Measurements from ENCODE around the gene MLANA.

MLANA gene

DNA sequence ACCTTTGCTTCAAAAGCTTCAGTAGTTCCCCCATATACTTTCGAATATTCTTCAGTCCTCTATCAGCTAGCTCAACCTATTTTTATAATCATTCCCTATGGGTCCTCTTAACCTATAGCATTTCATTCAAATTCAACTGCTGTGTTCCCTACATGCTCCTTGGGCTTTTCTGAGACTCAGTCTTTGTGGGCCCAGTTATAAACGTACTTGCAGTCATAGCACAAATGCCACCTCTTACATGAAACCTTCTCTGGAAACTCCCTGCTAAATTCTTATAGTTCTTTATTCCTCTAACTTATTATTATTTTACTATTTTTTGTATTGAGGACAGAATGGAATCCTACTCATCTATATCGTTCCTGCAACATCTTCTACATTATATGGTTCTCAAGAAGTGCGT lies 24.7 kb downstream of the MLANA start:
- Histone ChIP-seq H4K20me1 (ENCODE audit: insufficient read depth, low read length, poor library complexity, severe bottlenecking) (no peaks in the 10 kb centered on the region), H3K9me2 (replicated peaks; ENCODE audit: low read depth, low read length) (no peaks in the 10 kb centered on the region), H2AFZ (ENCODE audit: low read length) (no peak overlapping the region), H3K4me2 (ENCODE audit: low read depth, low read length, poor library complexity, severe bottlenecking) (no peak overlapping the region), H3K4me3 (ENCODE audit: low read length, poor library complexity, severe bottlenecking) (no peak overlapping the region), H3K79me2 (ENCODE audit: insufficient read depth, low read length) (no peaks in the 10 kb centered on the region), H3K36me3 (ENCODE audit: insufficient read depth, low read length) (no peaks in the 10 kb centered on the region), H3F3A (ENCODE audit: low read depth) (no peaks in the 10 kb centered on the region), H3K27me3 (ENCODE audit: insufficient read depth, low read length, poor library complexity, severe bottlenecking) (no peaks in the 10 kb centered on the region), H3K4me1 (ENCODE audit: insufficient read depth, low read length, poor library complexity, severe bottlenecking) (no peaks in the 10 kb centered on the region), H3K9me3 (ENCODE audit: insufficient read depth, low read depth, low read length) (no peaks in the 10 kb centered on the region), H3K9ac (ENCODE audit: low read depth, low read length, poor library complexity, severe bottlenecking) (no peak overlapping the region)
- no peak for TF ChIP-seq EZH2phosphoT487 (IDR thresholded peaks at IDR 0.05; ENCODE audit: borderline replicate concordance)

DNA sequence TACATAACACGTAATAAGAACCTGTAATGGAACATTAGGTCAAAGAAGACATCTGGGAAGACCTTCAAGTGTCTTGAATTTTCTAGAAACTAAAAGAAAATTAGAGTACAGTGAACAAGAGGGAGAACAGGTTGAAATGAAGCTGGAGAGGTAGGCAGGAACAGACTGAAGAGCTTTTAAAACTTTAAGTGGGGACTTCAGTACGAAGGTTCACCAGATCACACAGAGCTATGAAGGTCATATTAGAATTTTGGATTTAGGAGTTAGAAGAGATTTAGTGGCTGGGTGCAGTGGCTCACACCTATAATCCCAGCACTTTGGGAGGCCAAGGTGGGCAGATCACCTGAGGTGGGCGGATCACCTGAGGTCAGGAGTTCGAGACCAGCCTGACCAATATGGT lies 26.6 kb downstream of the MLANA start:
- Histone ChIP-seq H3K9me3 (ENCODE audit: insufficient read depth, low read depth, low read length) (no peaks in the 10 kb centered on the region), H3K9me2 (replicated peaks; ENCODE audit: low read depth, low read length) (no peaks in the 10 kb centered on the region), H3K4me2 (ENCODE audit: low read depth, low read length, poor library complexity, severe bottlenecking) (no peak overlapping the region), H3K4me3 (ENCODE audit: low read length, poor library complexity, severe bottlenecking) (no peak overlapping the region), H3K79me2 (ENCODE audit: insufficient read depth, low read length) (no peaks in the 10 kb centered on the region), H3K27me3 (ENCODE audit: insufficient read depth, low read length, poor library complexity, severe bottlenecking) (no peaks in the 10 kb centered on the region), H4K20me1 (ENCODE audit: insufficient read depth, low read length, poor library complexity, severe bottlenecking) (no peaks in the 10 kb centered on the region), H3F3A (ENCODE audit: low read depth) (no peaks in the 10 kb centered on the region), H3K4me1 (ENCODE audit: insufficient read depth, low read length, poor library complexity, severe bottlenecking) (no peaks in the 10 kb centered on the region), H2AFZ (ENCODE audit: low read length) (no peak overlapping the region), H3K9ac (ENCODE audit: low read depth, low read length, poor library complexity, severe bottlenecking) (no peak overlapping the region), H3K36me3 (ENCODE audit: insufficient read depth, low read length) (peaks cover 8% of the 10 kb centered on the region; the same call in 1 of the 2 replicates)
- TF ChIP-seq EZH2phosphoT487 (IDR thresholded peaks at IDR 0.05; ENCODE audit: borderline replicate concordance), result no peak
- TF ChIP-seq, protein P1, sequence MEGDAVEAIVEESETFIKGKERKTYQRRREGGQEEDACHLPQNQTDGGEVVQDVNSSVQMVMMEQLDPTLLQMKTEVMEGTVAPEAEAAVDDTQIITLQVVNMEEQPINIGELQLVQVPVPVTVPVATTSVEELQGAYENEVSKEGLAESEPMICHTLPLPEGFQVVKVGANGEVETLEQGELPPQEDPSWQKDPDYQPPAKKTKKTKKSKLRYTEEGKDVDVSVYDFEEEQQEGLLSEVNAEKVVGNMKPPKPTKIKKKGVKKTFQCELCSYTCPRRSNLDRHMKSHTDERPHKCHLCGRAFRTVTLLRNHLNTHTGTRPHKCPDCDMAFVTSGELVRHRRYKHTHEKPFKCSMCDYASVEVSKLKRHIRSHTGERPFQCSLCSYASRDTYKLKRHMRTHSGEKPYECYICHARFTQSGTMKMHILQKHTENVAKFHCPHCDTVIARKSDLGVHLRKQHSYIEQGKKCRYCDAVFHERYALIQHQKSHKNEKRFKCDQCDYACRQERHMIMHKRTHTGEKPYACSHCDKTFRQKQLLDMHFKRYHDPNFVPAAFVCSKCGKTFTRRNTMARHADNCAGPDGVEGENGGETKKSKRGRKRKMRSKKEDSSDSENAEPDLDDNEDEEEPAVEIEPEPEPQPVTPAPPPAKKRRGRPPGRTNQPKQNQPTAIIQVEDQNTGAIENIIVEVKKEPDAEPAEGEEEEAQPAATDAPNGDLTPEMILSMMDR (conservative IDR thresholded peaks at IDR 0.05; ENCODE audit: low read length), result no peak

DNA sequence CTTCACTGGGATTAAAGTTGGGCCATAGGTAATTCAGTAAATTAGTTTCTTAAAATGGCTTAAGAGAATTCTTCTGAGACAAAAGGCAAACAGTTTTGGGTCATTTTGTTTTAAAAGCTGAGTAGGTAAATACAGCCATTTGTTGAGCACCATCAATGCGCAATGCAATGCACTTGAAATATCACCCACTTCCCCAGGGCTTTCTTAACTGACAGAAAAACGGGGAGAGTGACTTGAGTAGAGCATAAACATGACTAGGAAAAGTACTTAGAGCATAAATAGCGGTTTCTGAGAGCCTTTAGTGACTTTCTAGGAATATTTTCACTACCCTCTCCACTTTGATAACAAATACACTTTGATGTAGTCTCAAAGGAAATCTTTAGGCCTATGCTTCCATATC lies 27.2 kb downstream of the MLANA start:
- Histone ChIP-seq H3K36me3 (ENCODE audit: insufficient read depth, low read length) (peaks cover 14% of the 10 kb centered on the region; the same call in 1 of the 2 replicates), H3K4me3 (ENCODE audit: low read length, poor library complexity, severe bottlenecking) (no peak overlapping the region), H3F3A (ENCODE audit: low read depth) (no peaks in the 10 kb centered on the region), H2AFZ (ENCODE audit: low read length) (no peak overlapping the region), H3K4me2 (ENCODE audit: low read depth, low read length, poor library complexity, severe bottlenecking) (no peak overlapping the region), H3K9me2 (replicated peaks; ENCODE audit: low read depth, low read length) (no peaks in the 10 kb centered on the region), H3K27me3 (ENCODE audit: insufficient read depth, low read length, poor library complexity, severe bottlenecking) (no peaks in the 10 kb centered on the region), H3K79me2 (ENCODE audit: insufficient read depth, low read length) (no peaks in the 10 kb centered on the region), H3K9me3 (ENCODE audit: insufficient read depth, low read depth, low read length) (no peaks in the 10 kb centered on the region), H3K9ac (ENCODE audit: low read depth, low read length, poor library complexity, severe bottlenecking) (no peak overlapping the region), H4K20me1 (ENCODE audit: insufficient read depth, low read length, poor library complexity, severe bottlenecking) (no peaks in the 10 kb centered on the region), H3K4me1 (ENCODE audit: insufficient read depth, low read length, poor library complexity, severe bottlenecking) (no peaks in the 10 kb centered on the region)
- TF ChIP-seq, protein P1 (conservative IDR thresholded peaks at IDR 0.05; ENCODE audit: low read length), result no peak
- no peak for TF ChIP-seq EZH2phosphoT487 (IDR thresholded peaks at IDR 0.05; ENCODE audit: borderline replicate concordance)

DNA sequence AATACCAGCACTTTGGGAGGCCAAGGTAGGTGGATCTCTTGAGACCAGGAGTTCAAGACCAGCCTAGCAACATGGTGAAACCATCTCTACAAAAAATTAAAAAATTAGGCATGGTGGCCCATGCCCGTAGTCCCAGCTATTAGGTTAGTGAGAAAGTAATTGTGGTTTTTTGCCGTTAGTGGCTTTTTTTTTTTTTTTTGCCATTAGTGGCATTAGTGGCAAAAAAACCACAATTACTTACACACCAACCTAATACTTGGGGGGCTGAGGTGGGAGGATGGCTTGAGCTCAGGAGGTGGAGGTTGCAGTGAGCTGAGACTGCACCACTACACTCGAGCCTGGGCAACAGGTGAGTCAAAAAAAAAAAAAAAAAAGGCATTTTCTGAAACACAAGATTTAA lies 27.8 kb downstream of the MLANA start:
- Histone ChIP-seq H3F3A (ENCODE audit: low read depth) (no peaks in the 10 kb centered on the region), H4K20me1 (ENCODE audit: insufficient read depth, low read length, poor library complexity, severe bottlenecking) (no peaks in the 10 kb centered on the region), H3K9ac (ENCODE audit: low read depth, low read length, poor library complexity, severe bottlenecking) (no peak overlapping the region), H3K36me3 (ENCODE audit: insufficient read depth, low read length) (peaks cover 16% of the 10 kb centered on the region; the same call in 1 of the 2 replicates), H3K4me2 (ENCODE audit: low read depth, low read length, poor library complexity, severe bottlenecking) (no peak overlapping the region), H3K27me3 (ENCODE audit: insufficient read depth, low read length, poor library complexity, severe bottlenecking) (no peaks in the 10 kb centered on the region), H3K4me3 (ENCODE audit: low read length, poor library complexity, severe bottlenecking) (no peak overlapping the region), H3K9me3 (ENCODE audit: insufficient read depth, low read depth, low read length) (no peaks in the 10 kb centered on the region), H3K9me2 (replicated peaks; ENCODE audit: low read depth, low read length) (no peaks in the 10 kb centered on the region), H3K79me2 (ENCODE audit: insufficient read depth, low read length) (no peaks in the 10 kb centered on the region), H3K4me1 (ENCODE audit: insufficient read depth, low read length, poor library complexity, severe bottlenecking) (no peaks in the 10 kb centered on the region), H2AFZ (ENCODE audit: low read length) (no peak overlapping the region)
- no peak for TF ChIP-seq EZH2phosphoT487 (IDR thresholded peaks at IDR 0.05; ENCODE audit: borderline replicate concordance)
- TF ChIP-seq, protein P1 (conservative IDR thresholded peaks at IDR 0.05; ENCODE audit: low read length), result no peak
